Activated CD8-positive, alpha-beta memory T cell treated with anti-CD3 and anti-CD28 coated beads, Interleukin-2, amount 50 U/mL, for 1 hour (primary cell): Measurements from ENCODE around the gene ATP4B.

Source experiments
- DNase-seq: peaks from one replicate; pipeline ENCODE4 v3.0.0-alpha.2; 2020; ENCODE audit errors: extremely low read depth

Gene ATP4B

DNA sequence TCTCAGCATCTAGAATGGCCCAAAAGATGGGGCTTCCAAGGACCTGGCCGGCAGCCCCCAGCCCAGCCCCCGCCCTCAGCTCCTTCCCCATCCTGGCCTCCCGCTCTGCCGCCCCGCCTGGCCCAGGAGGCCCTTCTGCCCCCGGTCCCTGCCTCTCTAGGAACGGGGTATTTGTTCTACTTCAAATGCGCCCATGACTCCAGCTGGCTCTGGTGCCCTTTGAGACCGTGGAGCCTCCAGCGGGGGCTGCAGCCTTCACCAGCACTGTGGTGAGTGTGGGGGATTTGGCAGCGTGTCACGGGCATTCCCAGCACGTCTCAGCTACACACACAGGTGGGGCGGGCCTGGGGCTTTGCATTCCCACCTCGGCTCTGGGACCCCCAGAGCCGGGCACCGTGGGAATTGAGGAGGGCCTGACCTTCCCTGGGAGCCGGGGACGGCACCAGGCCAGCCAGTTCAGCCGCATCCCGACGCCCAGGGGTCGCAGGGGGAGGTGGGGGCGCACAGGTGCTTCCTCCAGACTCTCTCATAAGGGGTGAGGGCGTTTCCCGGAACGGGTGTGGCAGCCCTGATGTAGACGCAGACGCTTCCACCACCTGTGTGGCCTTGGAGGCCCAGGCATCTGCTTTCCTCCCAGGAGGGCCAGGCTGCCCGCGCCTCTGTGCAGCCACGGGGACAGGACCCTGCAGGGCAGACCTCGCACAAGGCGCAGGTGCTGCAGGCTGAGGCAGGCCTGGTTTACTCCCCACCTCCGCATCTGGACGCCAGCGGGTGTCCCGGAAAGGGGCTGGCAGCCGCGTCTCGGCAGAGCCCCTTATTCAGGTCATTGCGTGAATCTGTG is 947 bp downstream of the ATP4B start:
- no peak for DNase-seq

DNA sequence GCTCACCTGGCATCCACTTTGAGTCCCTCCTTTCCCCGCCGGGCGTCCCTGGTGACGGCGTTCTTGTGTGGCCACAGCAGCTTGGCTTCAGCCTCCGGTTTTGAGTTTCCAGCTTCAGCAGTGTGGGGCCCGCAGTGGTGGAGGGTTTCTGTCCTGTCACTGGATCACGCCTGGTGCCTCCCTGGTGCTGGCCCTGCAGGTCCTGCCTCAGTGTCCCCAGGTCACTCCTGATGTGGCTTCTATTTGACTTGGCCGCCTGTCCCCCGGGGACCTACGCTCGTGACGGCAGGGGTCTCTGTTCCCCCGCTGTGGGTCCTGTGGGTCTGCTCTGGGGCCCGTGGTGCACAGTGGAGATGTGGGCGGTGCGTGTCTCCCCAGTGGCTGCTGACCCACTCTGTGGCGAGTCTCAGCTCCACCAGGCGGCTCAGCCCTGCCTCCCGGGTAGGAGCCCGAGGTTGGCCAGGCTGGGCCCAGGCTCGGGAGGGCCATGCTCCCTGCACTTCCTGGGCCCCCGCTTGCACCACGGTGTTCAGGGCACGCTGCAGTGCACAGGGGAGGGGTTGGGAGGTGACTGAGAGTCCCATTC is 1.9 kb downstream of the ATP4B start:
- DNase-seq, result no peak

DNA sequence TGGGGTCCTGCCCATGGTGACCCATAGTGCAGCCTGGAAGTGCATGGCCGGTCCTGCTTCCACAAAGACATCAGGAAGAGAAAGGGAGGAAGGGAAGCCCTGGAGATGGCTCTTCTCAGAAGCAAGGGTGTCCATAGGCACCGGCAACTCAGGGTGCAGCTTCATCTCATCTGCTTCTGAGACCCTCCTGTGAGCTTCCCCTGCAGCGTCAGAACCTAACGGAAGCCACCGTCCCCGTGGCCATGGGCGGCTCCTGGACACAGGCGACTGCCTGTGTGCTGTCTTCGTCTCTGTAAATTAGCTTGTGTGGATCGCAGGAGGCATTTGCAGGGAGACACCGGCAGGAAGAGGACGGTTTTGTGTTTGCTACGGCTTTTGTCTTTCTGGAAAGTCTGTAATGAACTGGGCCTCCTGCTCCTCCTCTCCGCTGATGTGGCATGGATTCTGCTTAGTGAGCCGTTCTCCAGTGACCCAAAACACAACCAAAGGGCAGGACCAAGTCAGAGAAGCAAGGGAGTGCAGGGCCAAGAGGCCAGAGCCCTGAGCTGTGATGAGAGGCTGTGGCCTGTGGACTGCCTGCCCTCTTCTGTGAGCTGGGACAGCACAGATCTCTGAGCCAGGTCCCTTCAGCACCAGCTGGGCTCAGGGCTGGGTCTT is 2.5 kb downstream of the ATP4B start:
- no peak for DNase-seq

DNA sequence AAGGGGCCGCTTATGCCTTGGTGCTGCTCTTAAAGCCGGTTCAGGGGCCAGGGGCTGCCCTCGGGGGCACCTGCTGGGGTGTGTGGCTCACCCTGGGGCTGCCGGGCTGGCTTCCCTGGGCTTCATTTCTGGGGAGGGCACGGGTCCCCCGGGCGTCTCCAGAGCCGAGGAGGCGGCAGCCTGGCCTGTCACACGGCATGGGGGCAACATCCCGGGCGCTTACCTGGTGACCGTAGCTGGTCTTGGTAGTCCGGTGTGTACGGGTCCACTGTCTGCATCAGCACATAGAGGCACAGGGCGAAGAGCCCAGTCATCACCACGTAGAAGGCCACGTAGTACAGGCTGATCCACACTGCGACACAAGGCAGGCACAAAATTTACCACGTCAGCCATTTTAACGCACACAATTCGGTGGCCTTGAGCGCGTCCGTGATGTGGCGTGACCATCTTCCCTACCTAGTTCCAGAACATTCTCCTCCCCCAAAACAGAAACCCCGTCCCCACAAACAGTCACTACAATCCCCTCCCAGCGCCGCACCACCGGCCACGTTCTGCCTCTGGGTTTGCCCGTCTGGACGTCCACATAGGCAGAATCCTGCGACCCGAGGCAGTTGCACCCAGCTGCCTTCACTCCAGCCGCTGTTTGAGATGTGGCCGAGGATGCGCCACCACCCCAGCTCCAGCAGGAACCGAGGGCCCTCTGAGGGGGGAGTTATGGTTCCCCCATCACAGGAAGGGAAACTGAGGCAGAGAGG is 3.2 kb downstream of the ATP4B start:
- DNase-seq, result no peak

DNA sequence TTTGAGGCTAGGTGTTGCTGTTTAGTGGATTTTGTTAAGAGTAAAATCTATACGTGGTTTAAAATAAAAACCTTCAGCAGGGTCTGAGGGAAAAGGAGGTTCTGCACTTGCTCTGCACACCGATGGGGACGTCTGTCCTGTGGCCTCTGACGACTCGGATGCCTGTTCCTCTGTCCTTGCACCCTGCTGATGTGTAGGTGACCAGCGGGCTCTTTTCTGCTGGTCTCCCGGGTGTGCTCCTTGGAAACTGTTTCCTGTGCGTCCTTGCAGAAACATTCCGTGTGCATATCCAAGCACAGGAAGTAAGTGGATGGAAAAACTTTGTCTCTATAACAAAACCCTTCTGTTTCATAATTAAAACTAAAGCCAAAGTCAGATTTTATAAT is 3.8 kb downstream of the ATP4B start:
- no peak for DNase-seq

DNA sequence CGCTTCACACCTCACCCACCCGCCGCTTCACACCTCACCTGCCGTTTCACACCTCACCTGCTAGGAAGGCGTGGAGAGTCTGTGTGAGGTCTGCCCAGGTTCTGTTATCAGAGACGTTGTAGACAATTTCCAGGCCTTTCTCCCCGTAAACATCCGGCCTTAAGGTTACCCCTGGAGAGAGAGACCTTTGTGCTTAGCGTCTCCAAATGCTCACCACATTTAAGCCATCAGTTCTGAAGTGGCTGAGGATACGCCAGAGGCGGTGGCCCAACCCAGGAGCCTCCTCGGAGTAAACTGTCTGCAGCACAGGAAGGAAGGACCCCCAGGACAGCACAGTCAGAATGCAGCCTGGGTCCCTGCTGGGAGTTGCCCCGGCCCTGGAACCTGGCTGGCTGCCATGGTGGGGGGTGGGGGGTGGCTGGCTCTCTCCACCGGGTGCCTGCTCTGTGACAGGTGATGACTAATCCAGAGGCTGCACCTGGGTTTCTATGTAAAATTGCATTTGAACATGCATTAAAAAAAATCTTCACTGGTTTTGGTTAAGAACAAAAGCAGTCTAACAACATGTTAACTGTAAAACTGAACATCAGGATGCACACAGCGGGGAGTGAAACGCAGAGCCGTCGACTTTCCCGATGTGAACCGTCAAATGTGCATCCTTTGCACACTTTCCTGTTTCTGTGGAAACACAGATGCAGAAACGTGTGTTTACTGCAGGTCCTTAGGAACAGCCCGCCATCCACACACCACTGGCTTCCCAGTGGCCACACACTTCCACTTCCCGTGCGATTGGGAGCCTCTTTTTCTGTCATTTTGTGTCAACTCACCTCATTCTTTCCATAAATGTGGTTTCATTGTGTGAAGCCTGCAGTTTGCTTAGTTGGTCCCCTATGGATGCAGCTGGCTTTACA is 4.5 kb downstream of the ATP4B start:
- no peak for DNase-seq

DNA sequence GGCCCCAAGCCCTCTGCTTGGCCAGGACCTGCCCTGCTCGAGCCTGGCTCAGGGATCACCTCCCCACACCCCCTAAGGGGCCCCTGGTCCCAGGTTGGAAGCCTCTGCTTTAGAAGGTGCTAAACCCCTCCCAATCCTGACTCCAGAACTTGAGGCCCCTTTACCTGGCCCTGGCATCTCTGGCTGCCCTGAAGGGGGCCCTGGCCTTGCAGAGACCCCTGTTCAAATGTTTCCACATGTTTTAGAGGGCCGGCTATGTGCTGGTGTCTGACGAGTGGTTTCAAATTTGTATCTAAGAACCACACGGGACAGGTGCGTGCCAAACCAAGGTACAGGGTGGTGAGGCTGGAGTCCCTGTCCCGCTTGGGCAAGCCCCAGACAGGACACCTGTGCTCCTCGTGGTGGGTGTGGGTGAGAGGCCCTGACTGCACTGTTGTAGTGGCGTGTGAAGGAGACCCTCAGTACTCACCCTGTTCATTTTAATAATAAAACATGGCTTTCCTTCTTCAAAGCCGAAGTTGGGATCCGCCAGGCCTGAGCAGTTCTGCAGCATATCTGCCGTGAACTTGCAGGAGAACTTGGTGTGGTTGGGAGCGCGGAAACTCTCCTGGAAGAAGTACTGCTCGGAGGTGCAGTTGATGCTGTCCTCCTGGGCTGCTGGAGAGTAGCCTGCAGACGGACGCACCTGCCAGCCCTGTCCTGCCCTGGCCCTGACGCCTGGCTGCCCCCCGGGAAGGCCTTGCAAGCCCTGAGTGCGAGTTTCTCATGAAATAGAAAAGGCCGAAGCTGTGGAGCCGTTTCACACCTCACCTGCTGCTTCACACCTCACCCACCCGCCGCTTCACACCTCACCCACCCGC is 5.4 kb downstream of the ATP4B start:
- no peak for DNase-seq

DNA sequence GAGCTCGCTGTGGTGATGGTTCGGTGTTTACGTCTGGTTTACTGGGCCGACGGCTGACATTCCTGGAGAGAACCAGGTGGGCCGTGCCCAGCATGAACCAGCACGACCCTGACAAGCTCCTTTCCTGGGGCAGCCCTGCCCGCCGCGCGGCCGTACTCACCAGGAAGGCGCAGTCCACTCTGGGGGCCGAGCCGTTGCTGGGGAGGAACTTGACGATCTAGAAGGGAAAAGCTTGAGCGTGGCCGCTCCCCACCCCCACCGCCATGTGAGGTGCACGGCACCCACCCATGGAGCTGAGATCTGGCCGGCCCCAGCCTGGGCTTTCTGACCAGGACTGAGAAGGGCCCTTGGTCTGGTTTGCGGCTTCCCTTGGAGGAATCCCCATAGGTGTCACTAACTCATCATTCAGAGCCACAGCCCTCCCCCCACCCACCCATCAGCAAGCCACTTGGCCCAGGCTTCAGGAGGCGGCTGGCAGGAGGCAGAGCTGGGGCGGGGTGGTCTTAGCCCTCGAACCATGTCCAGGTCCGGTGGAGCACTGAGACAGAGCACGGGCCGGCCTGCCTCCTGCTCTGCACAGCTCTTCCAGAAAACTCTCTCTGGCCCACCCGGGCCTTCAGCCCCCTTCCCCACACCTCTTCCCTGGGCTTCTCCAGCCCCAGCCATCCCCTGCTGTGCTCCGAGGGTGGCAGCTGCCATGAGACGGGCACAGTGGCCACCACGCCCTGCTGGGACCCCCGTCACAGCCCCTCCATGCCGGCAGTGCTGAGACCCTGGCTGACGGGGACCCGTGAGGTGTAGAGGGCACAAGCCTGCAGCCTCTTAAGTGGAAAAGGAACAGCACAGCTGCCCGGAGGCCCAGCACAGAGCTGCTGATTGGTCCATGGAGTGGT is 6.2 kb downstream of the ATP4B start:
- DNase-seq, result no peak

DNA sequence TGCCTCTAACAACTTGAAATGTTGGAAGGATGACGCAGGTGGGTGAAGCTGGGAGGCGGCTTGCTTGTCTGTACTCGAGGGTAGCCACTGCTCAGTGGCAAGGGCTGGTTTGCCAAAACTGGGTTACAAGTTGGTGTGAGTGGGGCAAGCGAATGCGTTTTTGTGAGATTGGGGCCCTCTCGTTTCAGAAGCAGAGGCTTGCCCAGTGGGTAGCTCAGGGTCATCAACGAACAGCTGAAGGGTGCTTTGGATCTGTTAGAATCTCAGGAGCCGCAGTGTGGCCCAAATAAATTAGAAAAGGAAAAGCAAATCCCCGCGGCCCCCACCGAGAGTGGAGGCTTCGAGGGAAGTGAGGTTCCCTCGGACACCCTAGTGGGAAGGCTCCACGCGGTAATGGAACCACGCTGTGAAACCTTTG is 7.3 kb downstream of the ATP4B start:
- DNase-seq, result no peak

DNA sequence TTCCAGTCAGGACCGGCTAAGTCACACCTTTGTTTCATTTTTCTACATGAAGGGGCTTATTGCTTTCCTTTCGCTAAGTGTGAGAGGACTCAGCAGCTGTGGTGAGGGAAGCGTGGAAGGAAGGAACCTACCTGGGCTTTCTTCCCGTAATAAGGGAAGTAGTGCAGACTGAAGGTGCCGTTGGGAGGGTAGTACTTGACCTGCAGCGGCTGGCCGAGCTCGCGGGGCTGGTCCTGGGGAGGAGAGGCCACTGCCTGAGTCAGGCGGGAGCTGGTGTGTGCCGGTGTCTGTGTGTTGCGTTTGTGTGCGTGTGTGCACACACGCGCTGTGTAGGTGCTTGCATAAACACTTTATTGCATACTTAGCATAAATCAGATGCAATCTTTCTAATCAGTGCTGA is 7.7 kb downstream of the ATP4B start:
- no peak for DNase-seq

DNA sequence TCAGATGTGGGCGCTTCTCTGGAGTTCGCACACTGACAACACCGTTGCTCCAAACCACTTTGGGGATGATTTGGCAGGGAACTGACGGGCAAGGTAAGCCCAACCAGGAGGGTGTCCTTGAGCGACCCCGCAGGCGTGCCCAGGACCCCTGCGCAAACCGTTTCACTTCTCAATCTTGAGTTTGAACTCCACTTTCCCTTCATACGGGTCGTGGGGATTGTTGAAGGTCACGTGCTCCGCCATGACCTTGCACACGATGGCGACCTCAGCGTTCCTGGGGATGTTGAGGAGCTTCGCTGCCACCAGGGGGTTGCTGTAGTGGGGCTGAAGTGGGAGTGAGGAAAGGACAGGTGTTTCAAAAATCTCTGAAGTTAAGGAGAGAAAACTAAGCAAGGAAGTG is 8.8 kb downstream of the ATP4B start:
- no peak for DNase-seq

DNA sequence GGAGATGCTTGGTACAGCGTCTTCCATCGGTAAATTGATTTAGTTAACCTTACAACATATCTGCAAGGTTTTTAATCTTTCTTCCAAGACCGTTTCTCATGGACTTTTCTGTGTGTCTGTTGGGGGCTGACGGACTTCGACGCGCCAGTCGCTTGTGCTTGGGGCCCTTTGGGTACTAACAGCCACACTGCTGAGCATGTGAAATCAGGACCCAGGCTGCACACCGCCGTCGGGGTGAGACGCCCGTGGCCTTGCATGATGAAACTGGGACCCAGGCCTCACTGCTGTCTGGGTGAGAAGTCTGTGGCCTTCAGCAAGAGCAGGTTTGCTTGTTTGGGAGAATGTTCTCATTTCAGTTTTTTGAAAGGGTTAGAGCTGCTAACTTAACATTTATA is 9.8 kb downstream of the ATP4B start:
- no peak for DNase-seq

DNA sequence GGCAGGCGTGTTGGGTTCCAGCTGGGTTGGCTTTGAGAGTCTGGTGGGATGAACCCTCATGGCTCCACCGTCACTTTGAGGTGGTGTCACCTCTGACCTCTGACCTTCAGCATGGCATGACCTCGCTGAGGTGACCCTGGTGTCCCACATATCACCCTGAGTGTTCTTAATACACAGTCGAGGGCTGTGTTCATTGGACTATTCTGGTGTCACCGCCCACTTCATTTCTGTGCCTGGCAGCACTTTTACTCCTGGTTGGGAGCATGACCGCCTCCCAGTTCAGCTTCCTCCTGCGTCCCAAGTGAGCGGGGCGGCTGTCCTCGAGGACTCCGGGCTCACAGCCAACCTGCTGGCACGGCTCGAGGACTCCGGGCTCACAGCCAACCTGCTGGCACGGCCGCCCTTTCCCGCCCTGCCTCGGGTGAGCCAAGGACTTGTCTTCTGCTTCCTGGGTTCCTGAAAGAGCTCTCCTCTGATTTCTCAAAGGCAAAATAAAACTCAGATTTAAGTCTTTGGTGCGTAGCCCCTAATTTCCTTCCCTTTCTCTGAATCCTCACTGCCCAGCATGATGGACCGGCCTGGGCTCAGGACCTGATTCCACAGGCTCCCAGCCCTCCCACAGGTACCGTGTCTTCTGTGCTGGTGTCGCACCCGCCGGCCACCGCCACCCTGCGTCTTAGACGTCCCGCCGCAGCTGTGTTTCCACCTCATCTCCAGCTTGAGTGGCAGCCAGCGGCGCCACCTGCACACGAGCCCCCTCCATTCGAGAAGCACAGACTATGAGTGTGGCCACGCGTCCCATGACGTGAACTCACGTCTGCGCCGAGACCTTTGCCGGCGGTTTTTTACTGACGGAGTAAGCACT is 10.4 kb downstream of the ATP4B start:
- DNase-seq, result no peak

DNA sequence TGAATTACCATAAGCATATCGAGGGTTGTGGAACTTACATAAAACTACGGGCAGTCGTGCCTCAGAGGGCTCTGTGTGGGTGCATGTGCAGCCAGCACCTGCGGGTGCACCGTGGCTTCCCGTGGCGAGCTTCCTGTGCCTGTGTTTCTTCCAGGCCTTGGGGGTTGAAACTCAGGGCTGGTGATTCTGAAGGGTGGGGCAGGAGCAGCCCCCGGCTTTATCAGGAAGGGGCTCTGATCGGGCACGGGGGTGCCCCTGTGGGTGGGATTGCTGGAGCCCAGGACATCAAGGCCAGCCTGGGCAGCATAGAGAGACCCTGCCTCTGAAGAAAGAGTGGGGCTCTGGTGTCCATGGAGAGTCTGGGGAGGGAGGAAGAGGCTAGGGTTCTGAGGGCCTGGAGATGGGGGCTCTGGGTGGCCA is 11.1 kb downstream of the ATP4B start:
- DNase-seq, result no peak

DNA sequence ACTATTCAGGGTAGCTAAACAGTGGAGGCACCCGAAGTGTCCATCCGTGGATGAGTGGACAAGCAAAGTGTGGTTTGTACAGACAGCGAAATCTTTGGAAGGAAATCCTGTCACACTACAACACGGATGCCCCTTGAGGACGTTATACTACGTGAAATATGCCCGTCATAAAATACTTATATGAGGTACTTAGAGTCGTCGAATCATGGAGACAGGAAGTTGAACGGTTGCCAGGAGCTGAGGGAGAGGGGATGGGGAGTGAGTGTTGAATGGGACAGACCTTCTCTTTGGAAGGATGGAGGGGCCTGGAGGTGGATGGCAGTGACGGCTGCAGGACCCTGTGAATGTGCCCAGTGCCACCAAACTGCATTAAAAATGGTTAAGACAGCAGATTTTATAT is 11.6 kb downstream of the ATP4B start:
- no peak for DNase-seq

DNA sequence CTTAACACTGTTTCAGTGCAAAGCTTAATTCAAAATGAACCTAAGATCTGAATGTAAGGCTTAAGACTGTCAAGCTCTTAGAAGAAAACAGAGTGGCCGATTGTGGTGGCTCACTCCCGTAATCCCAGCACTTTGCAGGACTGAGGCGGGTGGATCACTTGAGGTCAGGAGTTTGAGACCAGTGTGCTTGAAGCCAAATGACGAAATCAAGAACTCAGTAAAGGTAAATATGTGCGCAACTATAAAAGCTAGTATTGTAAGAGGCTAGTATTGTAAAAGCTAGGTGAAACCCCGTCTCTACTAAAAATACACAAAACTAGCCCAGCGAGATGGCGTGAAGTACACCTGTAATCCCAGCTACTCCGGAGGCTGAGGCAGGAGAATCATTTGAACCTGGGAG is 12.7 kb downstream of the ATP4B start:
- DNase-seq, result no peak

DNA sequence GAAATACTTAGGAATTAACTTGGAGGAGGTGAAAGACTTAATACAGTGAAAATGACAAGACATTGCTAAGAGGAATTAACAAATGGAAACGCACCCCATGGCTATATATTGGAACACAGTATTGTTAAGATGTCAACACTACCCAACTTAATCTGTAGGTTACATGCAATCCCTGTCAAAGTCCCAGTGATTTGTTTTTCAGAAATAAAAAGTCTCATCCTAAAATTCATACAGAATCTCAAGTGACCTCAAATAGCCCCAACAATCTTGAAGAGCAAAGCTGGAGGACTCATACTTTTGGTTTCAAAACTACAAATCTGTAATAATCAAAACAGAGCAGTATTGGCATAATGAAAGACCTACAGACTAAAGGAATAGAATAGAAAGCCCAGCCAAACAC is 13.2 kb downstream of the ATP4B start:
- no peak for DNase-seq

DNA sequence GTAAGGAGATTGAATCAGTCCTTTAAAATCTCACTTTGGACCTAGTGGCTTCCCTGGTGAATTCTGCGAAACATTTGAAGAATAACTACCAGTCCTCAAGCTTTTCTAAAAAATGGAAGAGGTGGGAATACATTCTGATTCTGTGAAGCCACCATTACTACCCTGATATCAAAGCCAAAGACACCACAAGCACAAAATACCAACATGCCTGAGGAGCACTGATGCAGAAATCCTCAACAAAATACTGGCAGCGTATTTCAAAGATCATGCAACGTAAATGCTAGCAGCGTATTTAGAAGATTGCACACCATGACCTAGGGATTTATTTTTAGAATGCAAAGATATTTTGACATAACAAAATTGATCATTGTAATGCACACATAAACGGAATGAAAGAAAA is 14.4 kb downstream of the ATP4B start:
- DNase-seq, result no peak
